AG09309 (cell line): Measurements from ENCODE around the gene CYP2E1.

Experiments
- DNase-seq: peaks from one replicate; pipeline ENCODE4 v3.0.0-alpha.2; 2010; ENCODE audit warnings: low read depth
- H3K4me3 ChIP-seq: 2 replicates; pipeline ENCODE4 v1.5.1; 2011; ENCODE audit warnings: mild to moderate bottlenecking, low read depth, low read length, moderate library complexity; ENCODE audit not compliant: control insufficient read depth
- CTCF ChIP-seq: IDR thresholded peaks from 2 replicates; pipeline ENCODE4 v1.5.1; 2011; ENCODE audit warnings: mild to moderate bottlenecking, low read depth, low read length, inconsistent platforms; ENCODE audit not compliant: insufficient read depth, control insufficient read depth; ENCODE audit errors: missing control alignments

Gene CYP2E1

GRCh38 chr10:133526957-133527588, at the start of gene CYP2E1:
CYP2E1 (plus strand) TSS chr10:133527363; CDS start chr10:133527396, 33 bp downstream.
- DNase-seq = no peak
- peak within 1 kb of the TSS; percentile 29 for H3K4me3 ChIP-seq

DNA sequence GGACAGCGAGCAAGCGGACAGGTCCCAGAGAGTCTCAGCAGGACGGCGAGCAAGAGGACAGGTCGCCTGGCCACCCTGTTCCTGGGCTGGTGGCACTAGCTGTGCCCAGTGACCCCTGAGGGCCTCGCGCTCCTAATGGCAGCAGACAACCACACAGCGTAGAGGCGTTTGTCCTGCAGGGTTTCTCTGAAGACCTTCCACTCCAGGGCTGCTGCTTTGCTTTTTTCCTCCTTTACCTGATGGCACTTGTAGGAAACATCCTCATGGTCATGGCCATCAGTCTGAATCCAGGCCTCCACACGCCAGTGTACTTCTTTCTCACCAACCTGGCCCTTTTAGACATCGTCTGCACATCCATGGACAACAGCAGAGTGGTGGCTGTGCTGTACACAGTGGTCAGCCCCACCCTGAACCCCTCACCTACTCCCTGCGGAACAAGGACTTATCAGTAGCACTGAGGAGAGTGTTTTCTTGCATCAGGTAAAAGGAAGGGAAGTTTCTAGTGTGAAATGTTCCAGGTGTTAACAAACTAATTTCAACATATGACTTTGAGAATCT, 46.0 kb upstream of the CYP2E1 start:
- DNase-seq = no peak
- no peak overlapping the region for H3K4me3 ChIP-seq
- no peak for TF ChIP-seq CTCF

More at GRCh38 chr10:133526957-133527588, at the start of gene CYP2E1:
- no peak for TF ChIP-seq CTCF

- no peak for TF ChIP-seq CTCF
- DNase-seq = no peak
- no peak overlapping the region for H3K4me3 ChIP-seq
Measured at GRCh38 chr10:133481657-133482056, 45.5 kb upstream of the CYP2E1 start.

- DNase-seq = no peak
- TF ChIP-seq CTCF = no peak
- no peak overlapping the region for H3K4me3 ChIP-seq
Measured at GRCh38 chr10:133484818-133485217, 42.3 kb upstream of the CYP2E1 start.

DNA sequence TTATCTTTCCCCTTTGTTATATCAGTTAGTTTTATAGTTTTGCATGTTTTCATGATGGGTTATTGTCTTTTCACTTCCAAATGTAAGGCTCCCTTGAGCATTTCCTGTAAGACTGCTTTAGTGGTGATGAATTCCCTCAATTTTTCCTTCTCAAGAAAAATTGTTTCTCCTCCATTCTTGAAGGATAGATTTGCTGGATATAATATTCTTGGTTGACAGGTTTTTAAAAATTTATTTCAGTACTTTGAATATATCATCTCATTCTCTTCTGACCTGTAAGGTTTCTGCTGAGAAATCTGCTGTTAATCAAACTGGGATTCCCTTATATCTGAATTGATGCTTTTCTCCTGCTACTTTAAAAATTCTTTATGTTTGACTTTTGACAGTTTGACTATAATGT, 40.1 kb upstream of the CYP2E1 start:
- no peak for TF ChIP-seq CTCF
- no peak overlapping the region for H3K4me3 ChIP-seq
- no peak for DNase-seq

DNA sequence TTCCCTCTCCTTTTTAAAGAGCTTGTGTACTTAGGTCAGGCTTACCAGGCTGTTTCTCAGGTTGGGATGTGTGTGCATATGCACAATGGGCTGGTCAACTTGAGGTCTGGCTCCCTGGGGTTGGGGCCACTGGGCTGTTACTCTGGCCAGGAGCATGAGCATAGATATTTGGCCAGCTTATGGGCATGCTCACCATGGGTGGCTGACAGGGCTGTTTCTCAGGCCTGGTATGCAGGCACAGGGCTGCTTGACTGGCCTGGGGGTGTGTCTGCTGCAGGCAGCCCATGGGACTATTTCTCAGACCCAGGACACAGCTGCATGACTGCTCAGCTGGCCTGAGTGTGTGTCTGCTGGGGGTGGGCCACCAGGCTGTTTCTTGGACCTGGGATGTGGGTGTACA, 38.8 kb upstream of the CYP2E1 start:
- no peak for TF ChIP-seq CTCF
- no peak overlapping the region for H3K4me3 ChIP-seq
- DNase-seq = no peak
